HG02981 (cell line): ENCODE data around the gene FECH.
A peak's percentile ranks its signal among the peaks of the same experiment; 100 is the strongest.
"Not testable (repeated sequence)": the region's sequence is repeated elsewhere in the genome, so short reads cannot be mapped to it uniquely, and the experiment has no call there.

ENCODE experiments used
- ATAC-seq: cut with Tn5 transposase; IDR thresholded peaks from one replicate; pipeline ENCODE4 v1.9.1; 2021; ENCODE audit warnings: mild to moderate bottlenecking, moderate library complexity; ENCODE audit not compliant: unreplicated experiment

Gene FECH

GRCh38 chr18:57533006-57533867 is 53.3 kb downstream of the FECH start:
- no peak for ATAC-seq

GRCh38 chr18:57529151-57529550 is 57.4 kb downstream of the FECH start:
- no peak for ATAC-seq

GRCh38 chr18:57527556-57528229 is 58.8 kb downstream of the FECH start:
- ATAC-seq, result no peak

GRCh38 chr18:57523171-57523956 is 63.1 kb downstream of the FECH start:
- ATAC-seq, result peak; percentile 59

- not testable (repeated sequence) for ATAC-seq
Observed at GRCh38 chr18:57522348-57522747, 64.2 kb downstream of the FECH start.

GRCh38 chr18:57519668-57520424 is 66.7 kb downstream of the FECH start:
- ATAC-seq, result no peak

GRCh38 chr18:57518533-57518932 is 68.0 kb downstream of the FECH start:
- no peak for ATAC-seq

GRCh38 chr18:57516056-57516455 is 70.4 kb downstream of the FECH start:
- ATAC-seq, result no peak

GRCh38 chr18:57505231-57505630 is 81.3 kb downstream of the FECH start:
- ATAC-seq, result no peak

- ATAC-seq, result no peak
Observed at GRCh38 chr18:57502624-57503023, 83.9 kb downstream of the FECH start.

GRCh38 chr18:57498682-57499256 is 87.7 kb downstream of the FECH start:
- no peak for ATAC-seq
